HG02943 (cell line): ENCODE measurements around the gene ART5.
"Not testable (repeated sequence)": the region's sequence is repeated elsewhere in the genome, so short reads cannot be mapped to it uniquely, and the experiment has no call there.

Source experiments
- ATAC-seq: cut with Tn5 transposase; IDR thresholded peaks from one replicate; pipeline ENCODE4 v1.9.1; 2021; ENCODE audit warnings: mild to moderate bottlenecking, low read depth, moderate library complexity; ENCODE audit not compliant: unreplicated experiment

The ART5 gene

GRCh38 chr11:3659595-3660515, 18.1 kb upstream of the ART5 start:
- ATAC-seq, result no peak

- no peak for ATAC-seq
Measured at GRCh38 chr11:3658252-3658651, 16.5 kb upstream of the ART5 start.

- not testable (repeated sequence) for ATAC-seq
Measured at GRCh38 chr11:3657331-3657730, 15.5 kb upstream of the ART5 start.

GRCh38 chr11:3655547-3655946, 13.8 kb upstream of the ART5 start:
- no peak for ATAC-seq

GRCh38 chr11:3652514-3652913, 10.7 kb upstream of the ART5 start:
- ATAC-seq, result not testable (repeated sequence)

GRCh38 chr11:3649374-3649773, 7.6 kb upstream of the ART5 start:
- not testable (repeated sequence) for ATAC-seq

GRCh38 chr11:3648843-3649242, 7.1 kb upstream of the ART5 start:
- not testable (repeated sequence) for ATAC-seq

GRCh38 chr11:3645552-3645951, 3.8 kb upstream of the ART5 start:
- no peak for ATAC-seq

- no peak for ATAC-seq
Measured at GRCh38 chr11:3644817-3645235, 3.0 kb upstream of the ART5 start, which contains the start of gene ART1. ART1 (plus strand) TSS chr11:3645128; CDS start chr11:3659214, 14,086 bp downstream.

- not testable (repeated sequence) for ATAC-seq
Measured at GRCh38 chr11:3643102-3643546, 1.3 kb upstream of the ART5 start.

- ATAC-seq, result no peak
Measured at GRCh38 chr11:3642071-3642951, 519 bp upstream of the ART5 start.

GRCh38 chr11:3641191-3641590, 601 bp downstream of the ART5 start:
- ATAC-seq, result no peak

- ATAC-seq, result no peak
Measured at GRCh38 chr11:3639841-3640240, 2.0 kb downstream of the ART5 start.

GRCh38 chr11:3638513-3638912, 3.3 kb downstream of the ART5 start:
- no peak for ATAC-seq

- no peak for ATAC-seq
Measured at GRCh38 chr11:3637201-3637600, 4.6 kb downstream of the ART5 start.

GRCh38 chr11:3635641-3636375, 6.0 kb downstream of the ART5 start:
- ATAC-seq, result no peak

GRCh38 chr11:3632070-3632660, 9.6 kb downstream of the ART5 start:
- no peak for ATAC-seq

GRCh38 chr11:3631331-3631730, 10.5 kb downstream of the ART5 start:
- ATAC-seq, result no peak

- no peak for ATAC-seq
Measured at GRCh38 chr11:3627291-3627690, 14.5 kb downstream of the ART5 start.
